Lower leg skin (tissue), 4 donors: ENCODE data around the gene TMEM200B. TPM values are rescaled to one million over a fixed set of nuclear protein-coding genes. Genes with fewer than 3 reads are reported as not detected.

Experiments used
- DNase-seq, 2 donors: peaks; one replicate each; pipeline ENCODE4 v3.0.0-alpha.2; 2019; ENCODE audit warnings: low spot score in 2 of 2
- H3K4me3 ChIP-seq: fragments of 200-600 bp; sonication (generic); 2 replicates; pipeline ENCODE4 v1.5.1; 2017; ENCODE audit warnings: mild to moderate bottlenecking, low read depth; ENCODE audit not compliant: poor library complexity, severe bottlenecking
- CTCF ChIP-seq, 3 donors: fragments of 450-650 bp; IDR thresholded peaks; one replicate each; pipeline ENCODE4 v1.5.1; 2016; ENCODE audit warnings: antibody characterized with exemption in 3 of 3, mild to moderate bottlenecking in 3 of 3, moderate library complexity in 2 of 3
- POLR2A ChIP-seq, 2 donors: fragments of 450-650 bp; IDR thresholded peaks; one replicate each; pipeline ENCODE4 v1.6.1; 2016 to 2017; ENCODE audit warnings: antibody characterized with exemption in 2 of 2, mild to moderate bottlenecking in 1 of 2, moderate library complexity in 1 of 2
- WGBS, 2 donors: methylation state at CpG; one replicate each; pipeline ENCODE4 v1.1.5; 2018; 5-methylcytosine and 5-hydroxymethylcytosine counted together
- intact Hi-C: fragments of 100-400 bp; cut with DNase I; formaldehyde crosslinking; loops from one replicate; pipeline ENCODE4 v1.15.0; 2023; ENCODE audit warnings: low total_unique reads
- total RNA-seq, 4 donors: library from RNA; depleted of rRNA; stranded (reverse); fragments of >200 nt; gene quantifications; one replicate each; pipeline ENCODE4 v1.1.0, GENCODE V29; 2016

Gene TMEM200B
- total RNA-seq, 4 donors from 2014 or later = 2.1 to 7.7 (median 4.5) TPM

- intact Hi-C loops = no loop called here
- no peak for TF ChIP-seq CTCF (IDR thresholded peaks at IDR 0.05)
- TF ChIP-seq POLR2A (IDR thresholded peaks at IDR 0.05) = no peak
- 83 to 85% methylated on average over 5 of the region's 5 CpGs for WGBS, 2 donors
- no peak for DNase-seq
- no peak overlapping the region for H3K4me3 ChIP-seq
These were observed 6.2 kb upstream of the TMEM200B start for GRCh38 chr1:29129916-29130315.

- intact Hi-C loops = no loop called here
- 81 to 88% methylated on average over 5 to 6 of the region's 6 CpGs for WGBS, 2 donors
- H3K4me3 ChIP-seq = no peak overlapping the region
- no peak for DNase-seq
- TF ChIP-seq POLR2A (IDR thresholded peaks at IDR 0.05) (no peak), CTCF (IDR thresholded peaks at IDR 0.05) (no peak)
These were observed 5.0 kb upstream of the TMEM200B start for GRCh38 chr1:29128739-29129138.

- no peak for DNase-seq
- 97 to 100% methylated on average over 6 of the region's 6 CpGs for WGBS, 2 donors
- intact Hi-C loops = no loop called here
- H3K4me3 ChIP-seq = no peak overlapping the region
- TF ChIP-seq CTCF (IDR thresholded peaks at IDR 0.05) (no peak), POLR2A (IDR thresholded peaks at IDR 0.05) (no peak)
These were observed 2.5 kb upstream of the TMEM200B start for GRCh38 chr1:29126198-29126597.

- H3K4me3 ChIP-seq = no peak overlapping the region
- intact Hi-C loops = no loop called here
- 69 to 76% methylated on average over 6 of the region's 6 CpGs for WGBS, 2 donors
- DNase-seq = no peak
- TF ChIP-seq POLR2A (IDR thresholded peaks at IDR 0.05) (no peak), CTCF (IDR thresholded peaks at IDR 0.05) (no peak)
These were observed 2.1 kb upstream of the TMEM200B start for GRCh38 chr1:29125788-29126187.

GRCh38 chr1:29125237-29125641 is 1.5 kb upstream of the TMEM200B start:
- H3K4me3 ChIP-seq = no peak overlapping the region
- DNase-seq = no peak
- TF ChIP-seq CTCF (IDR thresholded peaks at IDR 0.05) = no peak
- no peak for TF ChIP-seq POLR2A (IDR thresholded peaks at IDR 0.05)
- intact Hi-C loops = no loop called here
- WGBS, 2 donors = 64 to 67% methylated on average over 14 of the region's 14 CpGs
